Measurements from ENCODE around the gene OR2G2.

Gene OR2G2

GRCh38 chr1:247638781-247639180 lies 50.6 kb downstream of the OR2G2 start:
- FAIRE-seq, result no peak
- no peak for DNase-seq (ENCODE audit: insufficient read length, low spot score)

Data from GM19239 (cell line).